ENCODE measurements around the gene MYBPC3. TPM values are rescaled to one million over a fixed set of nuclear protein-coding genes. Genes with fewer than 3 reads are reported as not detected.

The MYBPC3 gene
- total RNA-seq, 1 experiment from 2014 or later, result not detected

- no peak for TF ChIP-seq CTCF (IDR thresholded peaks at IDR 0.05; ENCODE audit: unreplicated experiment)
- Mint-ChIP-seq H3K36me3 (ENCODE audit: insufficient read depth, unreplicated experiment) (no peaks in the 10 kb centered on the region), H3K4me3 (ENCODE audit: unreplicated experiment) (no peak overlapping the region), H3K4me1 (ENCODE audit: insufficient read depth, unreplicated experiment) (peaks cover 3% of the 10 kb centered on the region), H3K9me3 (ENCODE audit: unreplicated experiment) (no peaks in the 10 kb centered on the region), H3K27ac (ENCODE audit: low read depth, unreplicated experiment) (no peak overlapping the region), H3K27me3 (ENCODE audit: insufficient read depth, unreplicated experiment) (no peaks in the 10 kb centered on the region)
- intact Hi-C loops (cut with micrococcal nuclease), result loop anchor here (5.0 kb wide), 1 partner anchor 87 kb away; the partner anchor contains the start of gene MADD
- DNase-seq (ENCODE audit: unreplicated experiment), result no peak
- ChIA-PET CTCF (interaction anchor here (0.9 to 1.3 kb wide), 2 partner anchors 12 to 14 kb away, joined by 3 to 9 read pairs; no protein-coding TSS in a partner anchor), POLR2A (interaction anchor here (0.7 kb wide), 1 partner anchor 48 kb away, joined by 3 read pairs; no protein-coding TSS in a partner anchor)
- no TSS peak for BruUV-seq (replicated peaks)
These were observed 7.1 kb upstream of the MYBPC3 start for GRCh38 chr11:47359586-47359985.

GRCh38 chr11:47359162-47359561, 6.7 kb upstream of the MYBPC3 start:
- DNase-seq (ENCODE audit: unreplicated experiment), result no peak
- Mint-ChIP-seq H3K9me3 (ENCODE audit: unreplicated experiment) (no peaks in the 10 kb centered on the region), H3K4me1 (ENCODE audit: insufficient read depth, unreplicated experiment) (peaks cover 5% of the 10 kb centered on the region), H3K36me3 (ENCODE audit: insufficient read depth, unreplicated experiment) (no peaks in the 10 kb centered on the region), H3K27ac (ENCODE audit: low read depth, unreplicated experiment) (no peak overlapping the region), H3K27me3 (ENCODE audit: insufficient read depth, unreplicated experiment) (no peaks in the 10 kb centered on the region), H3K4me3 (ENCODE audit: unreplicated experiment) (no peak overlapping the region)
- ChIA-PET POLR2A (interaction anchor here (0.7 kb wide), 1 partner anchor 47 kb away, joined by 3 read pairs; no protein-coding TSS in a partner anchor), CTCF (no interaction called here)
- BruUV-seq (replicated peaks), result no TSS peak
- TF ChIP-seq CTCF (IDR thresholded peaks at IDR 0.05; ENCODE audit: unreplicated experiment), result no peak
- intact Hi-C loops (cut with micrococcal nuclease), result loop anchor here (5.0 kb wide), 1 partner anchor 87 kb away; the partner anchor contains the start of gene MADD

GRCh38 chr11:47358731-47359051, 6.2 kb upstream of the MYBPC3 start:
- Mint-ChIP-seq H3K9me3 (ENCODE audit: unreplicated experiment) (no peaks in the 10 kb centered on the region), H3K27me3 (ENCODE audit: insufficient read depth, unreplicated experiment) (no peaks in the 10 kb centered on the region), H3K27ac (ENCODE audit: low read depth, unreplicated experiment) (no peak overlapping the region), H3K36me3 (ENCODE audit: insufficient read depth, unreplicated experiment) (no peaks in the 10 kb centered on the region), H3K4me3 (ENCODE audit: unreplicated experiment) (no peak overlapping the region), H3K4me1 (ENCODE audit: insufficient read depth, unreplicated experiment) (peaks cover 5% of the 10 kb centered on the region)
- intact Hi-C loops (cut with micrococcal nuclease), result loop anchor here (5.0 kb wide), 1 partner anchor 86 kb away; the partner anchor contains the start of gene MADD
- BruUV-seq (replicated peaks), result no TSS peak
- no peak for TF ChIP-seq CTCF (IDR thresholded peaks at IDR 0.05; ENCODE audit: unreplicated experiment)
- CTCF ChIA-PET, result no interaction called here
- DNase-seq (ENCODE audit: unreplicated experiment), result no peak
- POLR2A ChIA-PET, result no interaction called here

- CTCF ChIA-PET, result interaction anchor here (0.6 to 1.3 kb wide), 2 partner anchors 16 to 468 kb away, joined by 3 to 4 read pairs; no protein-coding TSS in a partner anchor
- peaks cover 5% of the 10 kb centered on the region for H3K4me1 Mint-ChIP-seq (ENCODE audit: insufficient read depth, unreplicated experiment)
These were observed 5.7 kb upstream of the MYBPC3 start for GRCh38 chr11:47357985-47358730.

More at GRCh38 chr11:47357985-47358730, 5.7 kb upstream of the MYBPC3 start:
- Mint-ChIP-seq H3K9me3 (ENCODE audit: unreplicated experiment) (no peaks in the 10 kb centered on the region), H3K4me3 (ENCODE audit: unreplicated experiment) (no peak overlapping the region), H3K27ac (ENCODE audit: low read depth, unreplicated experiment) (no peak overlapping the region), H3K36me3 (ENCODE audit: insufficient read depth, unreplicated experiment) (no peaks in the 10 kb centered on the region), H3K27me3 (ENCODE audit: insufficient read depth, unreplicated experiment) (no peaks in the 10 kb centered on the region)
- no peak for TF ChIP-seq CTCF (IDR thresholded peaks at IDR 0.05; ENCODE audit: unreplicated experiment)
- BruUV-seq (replicated peaks), result no TSS peak
- intact Hi-C loops (cut with micrococcal nuclease), result loop anchor here (5.0 kb wide), 1 partner anchor 86 kb away; the partner anchor contains the start of gene MADD
- POLR2A ChIA-PET, result no interaction called here
- no peak for DNase-seq (ENCODE audit: unreplicated experiment)
